NCI-H524 treated with DMSO at 0.1 percent for 48 hours (cell line): ENCODE results near the gene UNC45B.
"Not testable (repeated sequence)": the region's sequence is repeated elsewhere in the genome, so short reads cannot be mapped to it uniquely, and the experiment has no call there.

ENCODE experiments used
- DNase-seq: peaks from one replicate; lab custom pipeline; 2025; lab: John Stamatoyannopoulos, UW

UNC45B gene

DNA sequence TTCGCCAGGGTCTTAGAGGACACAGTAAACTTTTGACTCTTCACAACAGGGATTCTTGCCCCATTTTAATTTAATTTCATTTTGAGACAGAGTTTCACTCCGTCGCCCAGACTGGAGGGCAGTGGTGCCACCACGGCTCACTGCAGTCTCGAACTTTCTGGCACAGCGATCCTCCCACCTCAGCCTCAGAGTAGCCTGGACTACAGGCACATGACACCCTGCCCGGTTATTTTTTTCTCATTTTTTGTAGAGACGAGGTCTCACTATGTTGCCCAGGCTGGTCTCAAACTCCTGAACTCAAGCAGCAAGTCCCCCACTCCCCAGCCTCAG, 5.2 kb upstream of the UNC45B start:
- DNase-seq: no peak

- DNase-seq: no peak
These were observed 2.8 kb upstream of the UNC45B start for GRCh38 chr17:35144840-35145239.

DNA sequence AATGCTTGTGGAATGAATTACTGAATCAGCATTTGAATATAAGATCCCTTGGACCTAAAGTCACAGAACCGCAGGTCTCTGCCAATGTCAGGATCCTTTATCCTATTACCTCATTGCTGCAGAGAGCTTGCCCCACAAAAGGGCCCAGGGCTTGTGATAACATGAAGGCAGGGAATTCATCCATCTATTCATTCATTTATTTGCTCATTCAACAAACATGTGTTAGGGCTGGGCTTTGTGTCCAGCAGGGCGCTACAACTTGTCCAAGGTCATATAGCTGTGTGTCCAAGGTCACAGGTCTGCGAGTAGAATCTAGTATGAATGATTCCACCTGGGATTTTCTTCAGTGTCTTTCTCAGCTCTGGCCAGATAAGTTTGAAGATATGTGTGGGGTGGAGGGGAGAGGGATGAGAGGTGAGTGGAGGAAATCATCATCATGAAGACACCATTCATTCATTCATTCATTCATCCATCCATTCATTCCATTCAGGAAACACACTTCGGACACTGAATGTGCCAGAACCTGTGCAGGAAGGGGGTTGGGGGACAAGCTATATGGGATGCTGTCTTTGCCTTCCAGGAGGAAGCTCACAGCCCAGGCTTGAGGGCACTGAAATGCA, 1.3 kb upstream of the UNC45B start:
- no peak for DNase-seq

DNA sequence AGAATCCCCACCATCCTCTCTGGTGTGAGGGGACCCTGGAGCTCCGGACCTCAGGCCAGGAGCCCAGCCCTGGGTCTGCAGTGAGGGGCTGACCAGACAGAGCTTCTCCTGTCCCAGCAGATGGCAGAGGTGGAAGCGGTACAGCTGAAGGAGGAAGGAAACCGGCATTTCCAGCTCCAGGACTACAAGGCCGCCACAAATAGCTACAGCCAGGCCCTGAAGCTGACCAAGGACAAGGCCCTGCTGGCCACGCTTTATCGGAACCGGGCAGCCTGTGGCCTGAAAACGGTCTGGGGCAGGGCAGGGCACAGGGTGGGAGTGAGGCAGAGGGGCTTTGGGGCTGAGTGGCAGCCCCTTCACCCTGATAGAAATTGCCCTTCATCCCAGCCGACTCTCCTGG, 527 bp downstream of the UNC45B start:
- no peak for DNase-seq

DNA sequence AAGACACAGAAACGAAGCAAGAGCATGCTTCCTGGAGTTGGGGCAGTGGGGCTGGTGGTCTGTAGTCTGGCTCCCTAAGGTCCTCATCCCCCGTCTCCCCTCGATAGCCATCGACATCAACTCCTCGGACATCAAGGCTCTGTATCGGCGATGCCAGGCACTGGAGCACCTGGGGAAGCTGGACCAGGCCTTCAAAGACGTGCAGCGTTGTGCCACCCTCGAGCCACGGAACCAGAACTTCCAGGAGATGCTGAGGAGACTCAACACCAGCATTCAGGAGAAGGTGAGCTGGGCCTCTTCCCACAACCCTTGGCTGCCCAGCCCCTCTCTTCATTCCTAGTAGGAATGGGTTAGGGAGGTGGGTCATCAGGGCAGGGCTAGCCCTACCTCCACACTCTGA, 2.3 kb downstream of the UNC45B start:
- no peak for DNase-seq

DNA sequence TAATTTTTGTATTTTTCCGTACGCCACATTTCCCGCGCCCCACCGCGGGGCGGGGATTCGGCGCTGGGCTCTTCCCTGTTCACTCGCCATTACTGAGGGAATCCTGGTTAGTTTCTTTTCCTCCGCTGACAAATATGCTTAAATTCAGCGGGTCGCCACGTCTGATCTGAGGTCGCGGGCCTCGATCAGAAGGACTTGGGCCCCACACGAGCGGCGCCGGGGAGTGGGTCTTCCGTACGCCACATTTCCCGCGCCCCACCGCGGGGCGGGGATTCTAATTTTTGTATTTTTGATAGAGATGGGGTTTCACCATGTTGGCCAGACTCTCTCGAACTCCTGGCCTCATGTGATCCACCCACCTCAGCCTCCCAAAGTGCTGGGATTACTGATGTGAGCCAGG, 3.5 kb downstream of the UNC45B start:
- not testable (repeated sequence) for DNase-seq

DNA sequence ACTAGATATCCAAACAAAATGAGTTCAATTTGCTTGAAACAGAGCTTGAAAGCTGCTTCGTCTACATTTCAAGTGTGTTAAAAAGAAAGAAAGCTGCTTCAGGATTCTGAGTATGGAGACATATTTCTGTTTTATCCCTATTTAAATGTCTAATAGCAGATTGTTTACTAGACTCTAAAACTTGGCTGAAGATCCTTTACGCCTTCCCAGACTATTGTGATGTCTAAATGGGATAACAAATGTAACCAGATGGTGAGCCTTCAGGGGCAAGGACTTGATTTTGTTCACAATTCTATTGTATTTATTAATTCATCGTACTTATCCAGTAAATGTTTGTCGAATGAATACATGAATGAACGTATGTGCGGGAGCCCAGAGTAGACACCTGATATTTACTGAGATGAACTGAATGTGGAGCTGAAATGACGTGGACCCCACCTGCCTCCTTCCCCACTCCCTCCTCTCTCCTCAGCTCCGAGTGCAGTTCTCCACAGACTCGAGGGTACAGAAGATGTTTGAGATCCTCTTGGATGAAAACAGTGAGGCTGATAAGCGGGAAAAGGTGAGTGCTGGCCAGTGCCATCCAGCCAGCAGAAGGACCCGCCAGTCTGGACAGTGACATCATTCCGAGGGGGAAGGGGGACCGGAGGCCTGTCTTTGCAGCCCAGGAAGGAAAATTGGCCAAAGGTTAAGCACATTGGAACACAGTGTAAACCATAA, 5.0 kb downstream of the UNC45B start:
- no peak for DNase-seq

DNA sequence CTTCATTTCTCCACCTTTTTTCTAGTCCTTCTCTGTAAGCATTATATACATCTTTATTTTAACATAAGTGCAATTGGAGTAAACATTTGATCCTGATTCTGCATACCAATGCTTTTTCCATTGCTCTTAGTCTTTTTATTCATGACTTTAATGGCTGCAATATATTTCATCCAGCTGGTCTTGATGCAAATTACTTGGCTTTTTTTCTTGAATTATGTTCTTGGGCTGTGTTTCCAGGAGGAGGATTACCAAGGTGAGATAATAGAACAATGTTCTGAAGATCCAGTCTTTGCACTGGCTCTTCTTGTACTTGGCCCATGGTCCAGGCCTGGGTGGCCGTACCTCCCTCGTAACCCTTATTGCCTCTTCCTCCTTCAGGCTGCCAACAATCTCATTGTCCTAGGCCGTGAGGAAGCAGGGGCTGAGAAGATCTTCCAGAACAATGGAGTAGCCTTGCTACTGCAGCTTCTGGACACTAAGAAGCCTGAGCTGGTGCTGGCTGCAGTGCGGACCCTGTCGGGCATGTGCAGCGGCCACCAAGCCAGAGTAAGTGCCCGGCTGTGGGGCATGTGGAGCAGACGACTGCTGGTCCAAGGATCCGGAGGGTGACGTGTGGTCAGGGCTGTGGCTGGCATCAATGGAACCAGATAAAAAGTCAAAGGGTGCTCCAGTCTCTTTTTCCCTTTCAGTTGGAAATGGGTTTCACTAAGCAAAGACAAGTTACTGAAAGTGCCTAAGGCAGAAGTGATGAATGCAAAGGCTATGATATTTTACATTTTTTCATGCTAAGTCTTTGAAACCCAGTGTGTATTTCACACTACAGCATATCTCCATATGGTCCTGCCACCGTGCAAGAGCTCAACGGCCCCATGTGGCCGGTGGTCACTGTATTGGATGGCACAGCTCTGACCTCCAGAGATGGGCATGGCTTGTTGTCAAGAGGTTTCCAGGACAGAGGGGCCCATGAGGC, 6.9 kb downstream of the UNC45B start:
- DNase-seq: no peak

DNA sequence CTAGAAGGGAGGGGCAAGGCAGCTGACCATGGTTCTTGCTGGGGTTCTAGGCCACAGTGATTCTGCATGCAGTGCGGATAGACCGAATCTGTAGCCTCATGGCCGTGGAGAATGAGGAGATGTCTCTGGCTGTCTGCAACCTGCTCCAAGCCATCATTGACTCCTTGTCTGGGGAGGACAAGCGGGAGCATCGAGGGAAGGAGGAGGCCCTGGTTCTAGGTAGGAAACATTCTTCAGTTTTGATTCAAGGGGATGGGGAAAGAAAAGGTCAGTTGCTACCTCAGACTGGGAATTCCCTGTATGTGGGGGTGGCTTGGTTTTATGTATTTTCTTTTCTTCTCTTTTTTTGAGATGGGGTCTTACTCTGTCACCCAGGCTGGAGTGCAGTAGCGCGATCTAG, 7.6 kb downstream of the UNC45B start:
- DNase-seq: no peak

- no peak for DNase-seq
These were observed 12.3 kb downstream of the UNC45B start for GRCh38 chr17:35159940-35160339.

GRCh38 chr17:35160354-35161201, 13.0 kb downstream of the UNC45B start:
- no peak for DNase-seq

DNA sequence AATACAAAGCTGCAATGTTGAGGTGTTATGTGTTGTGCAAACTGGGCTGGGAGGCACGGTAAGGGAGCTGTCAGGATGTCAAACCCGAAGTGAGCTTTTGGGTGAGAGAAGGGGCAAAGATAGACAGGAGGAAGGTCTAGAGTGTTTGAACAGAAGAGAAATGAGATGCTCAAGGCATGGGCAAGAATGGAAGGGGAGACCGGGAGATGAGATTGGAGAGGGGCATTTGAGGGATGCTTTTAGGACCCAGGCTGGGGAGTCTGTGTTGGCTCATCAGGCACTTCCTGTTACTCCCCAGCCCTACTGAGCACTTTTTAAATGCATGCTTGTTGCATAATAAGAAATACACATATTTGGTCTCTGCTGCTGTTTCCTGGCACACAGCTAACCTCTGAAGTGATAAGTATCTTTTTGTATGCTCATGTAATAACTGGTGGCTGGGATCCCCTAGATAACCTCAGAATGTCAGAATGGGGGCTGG, 13.7 kb downstream of the UNC45B start:
- no peak for DNase-seq

DNA sequence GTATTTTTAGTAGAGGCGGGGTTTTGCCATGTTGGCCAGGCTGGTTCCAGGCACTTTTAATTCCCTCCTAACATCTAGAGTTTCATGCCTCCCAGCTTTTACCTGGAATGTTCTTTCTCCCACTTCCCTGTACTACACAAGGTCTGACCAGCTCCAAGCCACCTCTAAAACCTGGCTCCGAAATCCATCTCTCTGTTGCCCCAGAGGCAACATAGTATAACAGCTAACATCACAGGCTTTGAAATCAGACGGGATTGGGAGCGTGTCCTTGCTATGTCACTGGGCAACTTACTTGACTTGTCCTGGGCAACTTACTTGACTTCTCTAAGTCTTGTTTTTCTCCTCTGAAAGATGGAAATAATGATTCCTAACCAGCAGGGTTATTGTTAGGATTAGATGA, 15.1 kb downstream of the UNC45B start:
- no peak for DNase-seq

DNA sequence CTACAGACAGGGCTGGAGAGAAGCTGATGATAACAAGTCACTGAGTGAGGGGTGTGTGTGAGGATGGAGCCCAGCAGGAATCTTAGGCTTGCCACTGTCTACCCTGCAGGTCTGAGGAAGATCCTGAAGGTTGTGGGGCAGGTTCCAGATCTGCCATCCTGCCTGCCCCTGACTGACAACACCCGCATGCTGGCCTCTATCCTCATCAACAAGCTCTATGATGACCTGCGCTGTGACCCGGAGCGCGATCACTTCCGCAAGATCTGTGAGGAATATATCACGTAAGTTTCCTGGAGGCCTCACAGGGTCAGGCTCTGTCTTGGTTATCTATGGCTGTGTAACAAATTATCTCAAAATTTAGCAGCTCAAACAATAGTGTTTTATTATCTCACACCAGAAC, 16.3 kb downstream of the UNC45B start:
- DNase-seq: no peak

GRCh38 chr17:35164716-35165115, 17.1 kb downstream of the UNC45B start:
- DNase-seq: no peak

DNA sequence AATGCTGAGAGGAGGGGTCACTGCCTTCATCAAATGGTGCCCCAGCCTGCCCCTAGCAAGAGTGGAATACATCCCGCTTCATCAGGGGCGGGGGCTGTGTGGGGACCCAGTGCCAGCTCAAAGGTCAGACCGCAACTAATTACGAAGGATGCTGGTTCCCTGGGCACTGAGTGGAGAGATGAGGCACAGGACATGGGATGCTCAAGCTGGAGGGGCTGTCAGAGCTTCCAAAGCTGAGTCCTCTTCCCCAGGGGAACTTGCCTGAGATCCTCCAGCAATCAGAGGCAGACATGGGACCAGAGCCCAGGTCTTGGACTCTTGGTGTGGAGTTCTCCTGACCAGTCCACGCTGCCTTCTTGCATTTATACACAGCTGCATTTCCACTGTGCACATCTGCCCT, 18.9 kb downstream of the UNC45B start:
- no peak for DNase-seq

- DNase-seq: no peak
These were observed 19.4 kb downstream of the UNC45B start for GRCh38 chr17:35167046-35167445.

DNA sequence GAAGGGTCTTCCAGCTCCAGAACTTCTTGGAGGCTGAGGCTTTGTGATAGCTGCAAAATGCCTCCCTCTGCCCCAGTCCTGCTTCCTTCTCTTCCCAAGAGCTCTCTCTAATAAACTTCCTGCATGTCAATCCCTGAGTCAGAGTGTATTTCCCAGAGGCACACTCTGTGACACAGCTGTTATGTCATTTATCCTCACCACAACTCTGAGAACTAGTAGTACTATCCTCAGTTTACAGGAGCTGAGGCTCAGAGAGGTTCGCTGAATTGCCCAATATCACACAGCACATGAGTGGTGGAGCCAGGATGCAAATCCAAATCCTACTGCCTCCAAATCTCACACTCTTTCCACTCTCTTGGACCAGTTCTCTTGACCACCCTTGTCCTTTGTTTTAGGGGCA, 20.0 kb downstream of the UNC45B start:
- DNase-seq: no peak

GRCh38 chr17:35169835-35170363, 22.3 kb downstream of the UNC45B start:
- DNase-seq: no peak

DNA sequence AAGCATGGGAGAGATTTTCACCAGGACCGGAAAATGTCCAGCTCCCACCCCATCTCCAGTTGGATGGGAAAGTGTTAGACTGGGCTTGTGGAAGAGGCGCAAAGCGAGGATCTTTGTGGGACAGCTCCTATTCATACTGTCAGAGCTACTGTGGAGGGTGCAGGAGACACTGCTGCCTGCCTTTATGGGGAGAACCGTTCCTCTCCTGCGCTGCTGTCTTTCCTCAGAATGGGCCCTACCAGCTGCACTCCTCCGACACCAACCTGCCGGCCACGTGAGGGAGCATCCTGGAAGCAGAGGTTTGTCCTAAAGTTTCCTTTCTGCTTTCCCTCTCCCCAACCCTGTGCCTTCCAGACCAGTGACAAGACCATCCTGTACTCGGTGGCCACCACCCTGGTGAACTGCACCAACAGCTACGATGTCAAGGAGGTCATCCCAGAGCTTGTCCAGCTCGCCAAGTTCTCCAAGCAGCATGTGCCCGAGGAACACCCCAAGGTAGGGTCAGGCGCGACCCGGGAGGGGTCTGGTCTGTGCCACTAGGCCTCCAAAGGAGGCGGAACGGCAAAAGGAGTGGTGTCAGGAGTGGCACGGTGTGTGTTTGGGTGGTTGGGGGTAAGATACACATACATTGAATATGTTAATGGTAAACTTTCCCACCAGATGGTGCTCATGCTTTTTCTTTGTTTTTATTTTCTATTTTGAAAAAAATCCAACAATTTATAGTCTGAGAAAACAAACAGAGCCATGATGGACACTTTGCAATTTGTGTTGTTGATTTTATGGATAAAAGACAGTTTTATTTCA, 23.6 kb downstream of the UNC45B start:
- DNase-seq: no peak

DNA sequence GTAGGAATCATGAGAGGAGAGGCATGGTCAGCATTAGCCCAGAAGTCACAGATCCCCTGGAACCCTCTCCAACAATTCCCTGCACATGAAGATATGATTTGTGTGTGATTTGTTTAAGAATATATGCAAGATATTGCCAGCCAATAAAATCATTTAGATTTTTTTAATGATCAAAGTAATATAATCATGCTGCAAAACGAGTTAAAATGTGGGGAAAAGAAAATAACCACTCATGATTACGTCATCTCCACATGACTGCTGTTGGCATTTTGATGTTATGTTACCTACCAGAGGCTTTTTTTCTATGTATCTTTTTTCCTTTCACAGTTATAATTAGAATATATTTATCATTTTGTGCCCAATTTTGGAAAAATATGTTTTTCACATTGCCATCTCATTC, 24.2 kb downstream of the UNC45B start:
- DNase-seq: no peak
